Mucosa of rectum (tissue), 2 donors: ENCODE results near the gene TEAD1.

Source experiments
- H3K27ac ChIP-seq, 2 donors: one replicate each; pipeline ENCODE4 v1.7.0; 2013; ENCODE audit warnings: inconsistent platforms in 2 of 2, low read depth in 2 of 2, low read length in 2 of 2
- H3K27me3 ChIP-seq, 2 donors: one replicate each; pipeline ENCODE4 v1.7.0; 2013; ENCODE audit warnings: low read length in 2 of 2; ENCODE audit not compliant: control insufficient read depth in 2 of 2, insufficient read depth in 2 of 2
- H3K36me3 ChIP-seq, 2 donors: one replicate each; pipeline ENCODE4 v1.7.0; 2013; ENCODE audit warnings: low read length in 2 of 2; ENCODE audit not compliant: control insufficient read depth in 2 of 2, insufficient read depth in 2 of 2
- H3K4me1 ChIP-seq, 2 donors: one replicate each; pipeline ENCODE4 v1.7.0; 2013; ENCODE audit warnings: low read length in 2 of 2, mild to moderate bottlenecking in 1 of 2; ENCODE audit not compliant: control insufficient read depth in 2 of 2, insufficient read depth in 2 of 2
- H3K4me3 ChIP-seq, 2 donors: one replicate each; pipeline ENCODE4 v1.7.0; 2013; ENCODE audit warnings: low read length in 2 of 2
- H3K9ac ChIP-seq, 2 donors: one replicate each; pipeline ENCODE4 v1.7.0; 2013; ENCODE audit warnings: low read length in 2 of 2, low read depth in 1 of 2, mild to moderate bottlenecking in 1 of 2
- H3K9me3 ChIP-seq, 2 donors: one replicate each; pipeline ENCODE4 v1.7.0; 2013; ENCODE audit warnings: low read length in 2 of 2; ENCODE audit not compliant: control insufficient read depth in 2 of 2
- donor health status: healthy.
- donor health status: Normal muscosa, but diverticular disease.

The TEAD1 gene

GRCh38 chr11:12702999-12703453 is 28.8 kb downstream of the TEAD1 start:
- Histone ChIP-seq H3K4me1 (peaks cover 0 to 7% of the 10 kb centered on the region in 2 donors), H3K27ac (no peak overlapping the region), H3K4me3 (no peak overlapping the region), H3K9me3 (no peaks in the 10 kb centered on the region), H3K27me3 (no peaks in the 10 kb centered on the region), H3K36me3 (no peaks in the 10 kb centered on the region), H3K9ac (no peak overlapping the region)

GRCh38 chr11:12704049-12704448 is 29.8 kb downstream of the TEAD1 start:
- Histone ChIP-seq H3K4me1 (peaks cover 0 to 7% of the 10 kb centered on the region in 2 donors), H3K4me3 (no peak overlapping the region), H3K9me3 (no peaks in the 10 kb centered on the region), H3K36me3 (no peaks in the 10 kb centered on the region), H3K27ac (no peak overlapping the region), H3K27me3 (no peaks in the 10 kb centered on the region), H3K9ac (no peak overlapping the region)

- Histone ChIP-seq H3K4me1 (peaks cover 0 to 7% of the 10 kb centered on the region in 2 donors), H3K27me3 (no peaks in the 10 kb centered on the region), H3K9ac (no peak overlapping the region), H3K9me3 (no peaks in the 10 kb centered on the region), H3K4me3 (no peak overlapping the region), H3K27ac (no peak overlapping the region), H3K36me3 (no peaks in the 10 kb centered on the region)
These were observed 31.7 kb downstream of the TEAD1 start for GRCh38 chr11:12705874-12706273.

GRCh38 chr11:12706545-12707499 is 32.6 kb downstream of the TEAD1 start:
- H3K27me3 ChIP-seq = no peaks in the 10 kb centered on the region
- H3K4me3 ChIP-seq = no peak overlapping the region
- H3K36me3 ChIP-seq = no peaks in the 10 kb centered on the region
- no peak overlapping the region for H3K9ac ChIP-seq
- H3K4me1 ChIP-seq = peaks cover 0 to 7% of the 10 kb centered on the region in 2 donors
- H3K27ac ChIP-seq = no peak overlapping the region
- no peaks in the 10 kb centered on the region for H3K9me3 ChIP-seq

- Histone ChIP-seq H3K4me3 (no peak overlapping the region), H3K4me1 (peaks cover 0 to 7% of the 10 kb centered on the region in 2 donors), H3K9ac (no peak overlapping the region), H3K27me3 (no peaks in the 10 kb centered on the region), H3K36me3 (no peaks in the 10 kb centered on the region), H3K9me3 (no peaks in the 10 kb centered on the region), H3K27ac (no peak overlapping the region)
These were observed 33.3 kb downstream of the TEAD1 start for GRCh38 chr11:12707500-12707880.

- H3K4me1 ChIP-seq = peaks cover 0 to 7% of the 10 kb centered on the region in 2 donors
- no peaks in the 10 kb centered on the region for H3K9me3 ChIP-seq
- H3K27me3 ChIP-seq = no peaks in the 10 kb centered on the region
- H3K9ac ChIP-seq = no peak overlapping the region
- H3K4me3 ChIP-seq = no peak overlapping the region
- H3K36me3 ChIP-seq = no peaks in the 10 kb centered on the region
- no peak overlapping the region for H3K27ac ChIP-seq
These were observed 37.3 kb downstream of the TEAD1 start for GRCh38 chr11:12711496-12711895.

- no peak overlapping the region for H3K27ac ChIP-seq
- H3K4me3 ChIP-seq = no peak overlapping the region
- no peaks in the 10 kb centered on the region for H3K9me3 ChIP-seq
- H3K36me3 ChIP-seq = no peaks in the 10 kb centered on the region
- no peaks in the 10 kb centered on the region for H3K27me3 ChIP-seq
- H3K4me1 ChIP-seq = peaks cover 0 to 6% of the 10 kb centered on the region in 2 donors
- H3K9ac ChIP-seq = no peak overlapping the region
These were observed 37.9 kb downstream of the TEAD1 start for GRCh38 chr11:12712132-12712531.

- H3K4me1 ChIP-seq = no peaks in the 10 kb centered on the region
- H3K27me3 ChIP-seq = no peaks in the 10 kb centered on the region
- H3K4me3 ChIP-seq = no peak overlapping the region
- no peak overlapping the region for H3K27ac ChIP-seq
- H3K9me3 ChIP-seq = no peaks in the 10 kb centered on the region
- H3K36me3 ChIP-seq = no peaks in the 10 kb centered on the region
- H3K9ac ChIP-seq = no peak overlapping the region
These were observed 40.9 kb downstream of the TEAD1 start for GRCh38 chr11:12715131-12715530.

- Histone ChIP-seq H3K4me3 (no peak overlapping the region), H3K9me3 (no peaks in the 10 kb centered on the region), H3K4me1 (no peaks in the 10 kb centered on the region), H3K9ac (no peak overlapping the region), H3K36me3 (no peaks in the 10 kb centered on the region), H3K27ac (no peak overlapping the region), H3K27me3 (no peaks in the 10 kb centered on the region)
These were observed 41.7 kb downstream of the TEAD1 start for GRCh38 chr11:12715941-12716340.

- no peaks in the 10 kb centered on the region for H3K4me1 ChIP-seq
- H3K27me3 ChIP-seq = no peaks in the 10 kb centered on the region
- H3K4me3 ChIP-seq = no peak overlapping the region
- H3K9me3 ChIP-seq = no peaks in the 10 kb centered on the region
- H3K9ac ChIP-seq = no peak overlapping the region
- no peak overlapping the region for H3K27ac ChIP-seq
- no peaks in the 10 kb centered on the region for H3K36me3 ChIP-seq
These were observed 42.6 kb downstream of the TEAD1 start for GRCh38 chr11:12716816-12717215.
